AG04449 (cell line): ENCODE measurements around the gene GBX1.

Source experiments
- CTCF ChIA-PET: fragments of 350-600 bp; formaldehyde crosslinking; extraction: SDS; loops from one replicate; lab custom pipeline; 2021; ENCODE audit warnings: antibody characterized with exemption; lab: Yijun Ruan, JAX
- POLR2A ChIA-PET: fragments of 400-600, 350-600 bp; formaldehyde crosslinking; extraction: SDS; loops from one replicate; lab custom pipeline; 2020; ENCODE audit warnings: antibody characterized with exemption, inconsistent platforms; lab: Yijun Ruan, JAX
- DNase-seq: peaks from one replicate; pipeline ENCODE4 v3.0.0-alpha.2; 2010; ENCODE audit warnings: low read depth, low spot score
- H3K4me3 ChIP-seq: 2 replicates; pipeline ENCODE4 v1.5.1; 2011; ENCODE audit warnings: low read depth, mild to moderate bottlenecking, control low read depth, low read length
- TF ChIP-seq, protein P1 (sequence below): IDR thresholded peaks from one replicate; pipeline ENCODE4 v1.5.1; 2011; ENCODE audit warnings: mild to moderate bottlenecking, moderate library complexity, low read length, control low read depth, inconsistent platforms; ENCODE audit not compliant: insufficient read depth; ENCODE audit errors: missing control alignments

Gene GBX1

DNA sequence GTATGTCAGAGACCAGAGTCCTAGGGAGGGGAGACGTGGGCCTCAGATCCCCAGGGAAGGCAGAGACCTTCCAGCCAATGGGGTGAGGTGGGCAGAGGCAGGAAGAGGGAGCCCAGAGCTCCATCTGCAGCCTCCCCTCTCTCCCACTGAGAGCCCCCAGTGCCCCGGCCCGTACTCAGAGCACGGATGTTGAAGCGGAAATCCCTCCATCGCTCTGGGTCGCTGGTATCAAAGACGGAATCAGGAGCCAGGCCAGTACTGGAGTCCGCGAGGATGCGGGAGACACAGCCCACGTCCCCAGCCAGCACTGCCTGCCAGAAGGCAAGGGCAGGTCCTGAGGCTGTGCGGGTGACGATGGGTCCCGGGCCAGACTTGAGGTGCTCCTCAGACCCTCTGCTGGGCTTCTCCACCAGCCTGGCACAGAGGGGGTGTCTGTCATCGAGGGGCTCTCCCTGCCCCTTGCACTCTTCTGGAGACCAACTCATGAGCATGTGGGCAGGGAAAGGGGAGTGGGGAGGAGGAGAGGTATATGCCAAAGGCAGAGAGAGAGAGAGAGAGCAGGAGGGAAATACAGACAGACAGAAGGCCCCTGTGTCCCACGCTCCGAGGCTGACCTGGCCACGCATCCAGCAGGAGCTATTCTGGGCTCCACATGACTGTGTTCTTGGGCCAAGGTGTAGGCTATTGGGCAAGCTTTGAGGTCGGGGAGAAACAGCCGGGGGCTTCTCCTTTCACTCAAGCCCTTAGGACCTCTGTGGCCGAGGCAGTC is 19.3 kb upstream of the GBX1 start, which contains the start of gene ASB10:
Gene ASB10, minus strand, starts transcription at position 611 of the 769 bp plus-strand sequence. Its CDS starts 120 bp downstream, at position 491.
- H3K4me3 ChIP-seq = no peak within 1 kb of the TSS
- POLR2A ChIA-PET = interaction anchor here (0.6 kb wide), 1 partner anchor 93 kb away, joined by 3 read pairs; no protein-coding TSS in a partner anchor
- CTCF ChIA-PET = interaction anchor here (1.3 to 2.0 kb wide), 3 partner anchors 10 to 15 kb away, joined by 3 to 7 read pairs (median 6); no protein-coding TSS in a partner anchor

GRCh38 chr7:151185762-151186639 is 18.5 kb upstream of the GBX1 start:
- ChIA-PET POLR2A (interaction anchor here (0.6 kb wide), 1 partner anchor 92 kb away, joined by 3 read pairs; no protein-coding TSS in a partner anchor), CTCF (interaction anchor here (0.6 to 1.8 kb wide), 3 partner anchors 9 to 23 kb away, joined by 3 to 7 read pairs (median 4); no protein-coding TSS in a partner anchor)
- TF ChIP-seq, protein P1, sequence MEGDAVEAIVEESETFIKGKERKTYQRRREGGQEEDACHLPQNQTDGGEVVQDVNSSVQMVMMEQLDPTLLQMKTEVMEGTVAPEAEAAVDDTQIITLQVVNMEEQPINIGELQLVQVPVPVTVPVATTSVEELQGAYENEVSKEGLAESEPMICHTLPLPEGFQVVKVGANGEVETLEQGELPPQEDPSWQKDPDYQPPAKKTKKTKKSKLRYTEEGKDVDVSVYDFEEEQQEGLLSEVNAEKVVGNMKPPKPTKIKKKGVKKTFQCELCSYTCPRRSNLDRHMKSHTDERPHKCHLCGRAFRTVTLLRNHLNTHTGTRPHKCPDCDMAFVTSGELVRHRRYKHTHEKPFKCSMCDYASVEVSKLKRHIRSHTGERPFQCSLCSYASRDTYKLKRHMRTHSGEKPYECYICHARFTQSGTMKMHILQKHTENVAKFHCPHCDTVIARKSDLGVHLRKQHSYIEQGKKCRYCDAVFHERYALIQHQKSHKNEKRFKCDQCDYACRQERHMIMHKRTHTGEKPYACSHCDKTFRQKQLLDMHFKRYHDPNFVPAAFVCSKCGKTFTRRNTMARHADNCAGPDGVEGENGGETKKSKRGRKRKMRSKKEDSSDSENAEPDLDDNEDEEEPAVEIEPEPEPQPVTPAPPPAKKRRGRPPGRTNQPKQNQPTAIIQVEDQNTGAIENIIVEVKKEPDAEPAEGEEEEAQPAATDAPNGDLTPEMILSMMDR = no peak
- no peak overlapping the region for H3K4me3 ChIP-seq
- DNase-seq = no peak

More for the DNA sequence above, 19.3 kb upstream of the GBX1 start, which contains the start of gene ASB10:
- TF ChIP-seq, protein P1 = no peak
- DNase-seq = no peak

GRCh38 chr7:151181011-151181431 is 13.5 kb upstream of the GBX1 start:
- H3K4me3 ChIP-seq = no peak overlapping the region
- TF ChIP-seq, protein P1 = no peak
- ChIA-PET CTCF (interaction anchor here (2.5 to 5.4 kb wide), 2 partner anchors 9 to 12 kb away, joined by 10 to 32 read pairs; partner anchors contain the start of gene GBX1), POLR2A (no interaction called here)
- DNase-seq = no peak

DNA sequence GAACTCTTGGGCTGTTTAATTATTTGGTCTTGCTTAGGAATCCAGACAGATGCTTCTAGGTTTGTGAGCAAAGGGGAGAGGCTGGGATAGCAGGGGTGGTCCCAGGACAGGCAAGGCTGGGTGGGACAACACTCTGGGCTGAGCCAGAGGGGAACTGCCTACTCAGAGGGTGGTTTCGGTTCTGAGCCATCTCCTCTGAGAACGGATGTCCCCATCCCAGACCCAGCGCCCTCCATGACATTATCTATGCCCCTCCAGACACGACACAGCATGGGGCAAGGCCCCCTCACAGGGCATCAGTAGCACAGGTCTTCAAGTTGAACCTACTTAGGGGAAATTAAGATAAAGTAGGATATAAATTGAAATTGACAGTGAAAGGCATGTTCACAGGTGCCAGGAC is 12.5 kb upstream of the GBX1 start:
- DNase-seq = no peak
- no peak overlapping the region for H3K4me3 ChIP-seq
- TF ChIP-seq, protein P1 = no peak
- CTCF ChIA-PET = interaction anchor here (1.6 to 5.4 kb wide), 3 partner anchors 11 to 217 kb away, joined by 8 to 32 read pairs (median 9); partner anchors contain the start of gene GBX1
- POLR2A ChIA-PET = no interaction called here

DNA sequence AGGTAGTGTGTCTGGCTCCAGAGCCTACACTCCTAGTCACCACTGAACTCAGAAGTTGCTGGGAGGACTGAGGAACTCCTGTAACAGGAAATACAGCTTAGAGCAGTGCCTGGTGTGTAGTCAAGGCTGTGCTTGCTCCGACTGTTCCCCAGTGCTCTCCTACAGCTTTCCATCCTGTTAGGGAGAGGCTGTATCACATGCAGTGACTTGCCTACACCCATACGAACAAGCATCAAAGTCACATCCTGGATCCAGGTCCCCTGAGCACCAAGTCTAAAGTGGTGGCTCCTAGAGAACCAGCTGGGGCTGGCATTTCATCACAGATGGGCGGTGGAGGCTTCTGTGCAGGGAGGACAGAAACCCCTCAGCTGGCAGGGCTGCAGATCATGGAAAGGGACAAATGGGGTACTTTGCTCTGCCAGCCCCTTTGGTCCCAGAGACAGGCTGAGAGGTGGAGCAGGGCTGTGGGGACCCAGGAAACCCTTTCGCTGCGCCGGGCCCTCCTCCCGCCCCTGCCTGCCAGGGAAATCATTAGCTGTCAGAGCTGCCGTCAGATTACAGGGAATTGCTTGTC is 11.9 kb upstream of the GBX1 start:
- ChIA-PET CTCF (interaction anchor here (0.7 to 5.4 kb wide), 4 partner anchors 8 to 216 kb away, joined by 4 to 32 read pairs (median 8); partner anchors contain the start of gene GBX1), POLR2A (interaction anchor here (0.8 kb wide), 1 partner anchor 48 kb away, joined by 4 read pairs; the partner anchor contains the start of gene ABCF2)
- no peak for DNase-seq
- H3K4me3 ChIP-seq = no peak overlapping the region
- TF ChIP-seq, protein P1 = no peak
